Subcutaneous adipose tissue (tissue), 4 donors: ENCODE measurements around the gene TSC22D1. TPM values are rescaled to one million over a fixed set of nuclear protein-coding genes. Genes with fewer than 3 reads are reported as not detected.

Source experiments
- total RNA-seq, 4 donors: library from RNA; depleted of rRNA; stranded (reverse); fragments of >200 nt; gene quantifications; one replicate each; pipeline ENCODE4 v1.1.0, GENCODE V29; 2016
- TF ChIP-seq, protein P1 (sequence below): fragments of 450-650 bp; IDR thresholded peaks from one replicate; pipeline ENCODE4 v1.5.1; 2016; ENCODE audit warnings: low read depth, mild to moderate bottlenecking, control low read depth, antibody characterized with exemption, moderate library complexity

Gene TSC22D1
- total RNA-seq, 4 donors from 2014 or later, result 77.0 to 182 (median 92.1) TPM

DNA sequence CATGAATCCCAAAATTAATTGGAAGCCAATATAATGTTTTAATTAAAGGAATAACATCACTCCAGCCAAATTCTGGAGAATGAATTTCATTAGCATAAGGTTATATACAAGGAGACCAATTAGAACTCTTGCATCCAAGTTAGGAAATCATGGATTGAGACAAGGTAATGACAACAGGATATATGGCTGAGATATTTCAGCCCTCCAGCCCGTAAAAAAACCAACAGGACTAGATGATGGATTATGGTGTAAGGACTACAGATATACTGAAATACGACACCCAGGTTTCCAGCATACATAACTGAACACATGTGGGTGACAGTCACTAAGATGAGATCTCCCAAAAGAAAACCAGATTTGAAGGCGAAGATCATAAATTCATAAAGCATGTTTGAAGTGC is 56.5 kb downstream of the TSC22D1 start:
- TF ChIP-seq, protein P1, sequence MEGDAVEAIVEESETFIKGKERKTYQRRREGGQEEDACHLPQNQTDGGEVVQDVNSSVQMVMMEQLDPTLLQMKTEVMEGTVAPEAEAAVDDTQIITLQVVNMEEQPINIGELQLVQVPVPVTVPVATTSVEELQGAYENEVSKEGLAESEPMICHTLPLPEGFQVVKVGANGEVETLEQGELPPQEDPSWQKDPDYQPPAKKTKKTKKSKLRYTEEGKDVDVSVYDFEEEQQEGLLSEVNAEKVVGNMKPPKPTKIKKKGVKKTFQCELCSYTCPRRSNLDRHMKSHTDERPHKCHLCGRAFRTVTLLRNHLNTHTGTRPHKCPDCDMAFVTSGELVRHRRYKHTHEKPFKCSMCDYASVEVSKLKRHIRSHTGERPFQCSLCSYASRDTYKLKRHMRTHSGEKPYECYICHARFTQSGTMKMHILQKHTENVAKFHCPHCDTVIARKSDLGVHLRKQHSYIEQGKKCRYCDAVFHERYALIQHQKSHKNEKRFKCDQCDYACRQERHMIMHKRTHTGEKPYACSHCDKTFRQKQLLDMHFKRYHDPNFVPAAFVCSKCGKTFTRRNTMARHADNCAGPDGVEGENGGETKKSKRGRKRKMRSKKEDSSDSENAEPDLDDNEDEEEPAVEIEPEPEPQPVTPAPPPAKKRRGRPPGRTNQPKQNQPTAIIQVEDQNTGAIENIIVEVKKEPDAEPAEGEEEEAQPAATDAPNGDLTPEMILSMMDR, result no peak

DNA sequence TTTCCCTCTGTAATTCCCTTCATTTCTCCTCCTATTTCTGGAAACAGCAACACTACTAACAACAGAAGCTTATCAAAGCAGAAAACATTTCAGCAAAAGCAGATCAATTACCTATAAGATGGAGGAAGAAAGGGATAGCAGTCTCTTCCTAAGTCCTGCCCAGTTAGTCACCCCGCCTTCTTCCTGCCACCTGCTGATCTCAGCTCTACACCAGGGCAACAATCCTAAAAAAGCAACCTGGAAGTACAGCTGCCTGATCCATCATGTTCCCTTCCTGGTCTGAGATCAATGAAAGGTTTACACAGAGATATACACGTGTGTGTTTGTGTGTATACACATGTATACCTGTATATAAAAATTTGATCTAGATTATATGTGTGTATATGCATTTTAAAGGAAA is 59.4 kb downstream of the TSC22D1 start:
- TF ChIP-seq, protein P1, result no peak

GRCh38 chr13:44514278-44514677 is 61.9 kb downstream of the TSC22D1 start:
- TF ChIP-seq, protein P1, result no peak

DNA sequence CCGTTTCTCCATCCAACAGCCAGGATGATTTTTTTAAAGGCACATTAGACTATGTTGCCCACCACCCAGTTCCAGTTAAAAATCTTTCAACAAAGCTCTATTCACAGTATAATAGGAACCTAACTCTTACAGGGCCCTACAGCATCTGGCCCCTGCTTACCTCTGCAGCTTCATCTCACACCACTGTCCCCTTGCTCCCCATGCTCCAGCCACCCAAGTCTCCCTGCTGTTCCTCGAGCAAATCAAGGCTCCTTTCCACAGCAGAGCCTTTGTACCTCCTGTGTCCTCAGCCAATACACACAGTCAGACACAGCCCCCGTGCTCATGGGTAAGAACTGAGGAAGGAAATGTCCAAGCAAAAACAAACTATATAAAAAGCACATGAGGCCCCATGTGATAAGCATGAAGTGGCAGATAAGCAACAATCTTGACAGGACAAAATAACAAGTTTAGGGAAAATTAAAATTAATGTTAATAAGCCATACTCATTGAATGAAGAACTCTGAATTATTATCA is 67.5 kb downstream of the TSC22D1 start:
- TF ChIP-seq, protein P1, result no peak

- TF ChIP-seq, protein P1, result no peak
Observed at GRCh38 chr13:44507639-44508038, 68.5 kb downstream of the TSC22D1 start.

GRCh38 chr13:44506719-44507118 is 69.4 kb downstream of the TSC22D1 start:
- TF ChIP-seq, protein P1, result no peak

DNA sequence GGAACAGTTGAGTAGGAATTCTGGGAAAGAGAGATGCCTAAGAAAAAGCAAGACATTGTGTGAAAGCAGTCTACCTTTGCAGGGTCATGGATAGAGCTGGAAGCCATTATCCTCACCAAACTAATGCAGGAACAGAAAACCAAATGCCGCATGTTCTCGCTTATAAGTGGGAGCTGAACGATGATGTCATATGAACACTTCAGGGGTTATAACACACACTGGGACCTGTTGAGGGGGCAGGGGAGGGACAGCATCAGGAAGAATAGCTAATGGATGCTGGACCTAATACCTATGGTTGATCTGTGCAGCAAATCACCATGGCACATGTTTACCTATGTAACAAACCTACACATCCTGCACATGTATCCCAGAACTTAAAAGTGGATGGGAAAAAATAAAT is 69.9 kb downstream of the TSC22D1 start:
- TF ChIP-seq, protein P1, result no peak
